H1 (cell line): Measurements from ENCODE around the gene KRT7. TPM values are rescaled to one million over a fixed set of nuclear protein-coding genes. Genes with fewer than 3 reads are reported as not detected.

Experiments used
- EP300 ChIP-seq, 2 experiments: IDR thresholded peaks; 1 replicate in 1 of 2; 2 replicates in 1 of 2; pipeline ENCODE4 v1.6.1; 2011 to 2012; ENCODE audit warnings: low read depth in 2 of 2, low read length in 2 of 2, mild to moderate bottlenecking in 2 of 2, borderline replicate concordance in 1 of 2, inconsistent platforms in 1 of 2, moderate library complexity in 1 of 2
- GTF2F1 ChIP-seq: IDR thresholded peaks from 2 replicates; pipeline ENCODE4 v1.6.1; 2012; ENCODE audit warnings: low read depth, low read length, improper control_type of control experiment, borderline replicate concordance
- KDM5A ChIP-seq: fragments of 200-600 bp; IDR thresholded peaks from 2 replicates; pipeline ENCODE4 v1.7.1; 2012; ENCODE audit warnings: mild to moderate bottlenecking, low read length, inconsistent platforms, mixed read lengths
- POU5F1 ChIP-seq: IDR thresholded peaks from 2 replicates; pipeline ENCODE4 v1.6.1; 2011; ENCODE audit warnings: low read depth, mild to moderate bottlenecking, low read length, moderate library complexity
- RAD21 ChIP-seq, 2 experiments: IDR thresholded peaks in 1 of 2; conservative IDR thresholded peaks in 1 of 2; 2 replicates each; pipeline ENCODE4 v1.6.1; 2011; ENCODE audit warnings: low read depth in 2 of 2, low read length in 2 of 2, improper control_type of control experiment in 1 of 2, inconsistent platforms in 1 of 2, mild to moderate bottlenecking in 1 of 2, moderate library complexity in 1 of 2
- SIN3A ChIP-seq, 2 experiments: IDR thresholded peaks in 1 of 2; conservative IDR thresholded peaks in 1 of 2; 2 replicates each; pipeline ENCODE4 v1.6.1; 2011 to 2012; ENCODE audit warnings: low read length in 2 of 2, improper control_type of control experiment in 1 of 2, low read depth in 1 of 2, mild to moderate bottlenecking in 1 of 2
- USF2 ChIP-seq: IDR thresholded peaks from 2 replicates; pipeline ENCODE4 v1.6.1; 2011; ENCODE audit warnings: low read length, improper control_type of control experiment
- polyA plus RNA-seq, 7 experiments: library from polyadenylated mRNA; depleted of rRNA in 3 of 7; stranded (reverse) in 5 of 7; unstranded in 2 of 7; fragments of >200 nt in 5 of 7; fragments of 200-250 nt in 2 of 7; gene quantifications; 1 replicate in 5 of 7; 2 replicates in 1 of 7; 4 replicates in 1 of 7; pipeline versions ENCODE4 v1.2.1 to v1.2.3, GENCODE V29; 2011 to 2013; ENCODE audit warnings: missing spikeins in 2 of 7, mixed read lengths in 2 of 7
- total RNA-seq: library from RNA; stranded (reverse); fragmentation: NEBNext Ultra II Directional; extraction: Animal tissue kit (Norgen Biotek cat#: 25700); gene quantifications from 2 replicates; pipeline ENCODE4 v1.2.1, GENCODE V29; 2021

KRT7 gene
- total and polyA plus RNA-seq, 2 of the 8 experiments (the other 6 are each of a cell fraction or from before 2014, with no cell fraction given) = 13.2 to 19.0 TPM

DNA sequence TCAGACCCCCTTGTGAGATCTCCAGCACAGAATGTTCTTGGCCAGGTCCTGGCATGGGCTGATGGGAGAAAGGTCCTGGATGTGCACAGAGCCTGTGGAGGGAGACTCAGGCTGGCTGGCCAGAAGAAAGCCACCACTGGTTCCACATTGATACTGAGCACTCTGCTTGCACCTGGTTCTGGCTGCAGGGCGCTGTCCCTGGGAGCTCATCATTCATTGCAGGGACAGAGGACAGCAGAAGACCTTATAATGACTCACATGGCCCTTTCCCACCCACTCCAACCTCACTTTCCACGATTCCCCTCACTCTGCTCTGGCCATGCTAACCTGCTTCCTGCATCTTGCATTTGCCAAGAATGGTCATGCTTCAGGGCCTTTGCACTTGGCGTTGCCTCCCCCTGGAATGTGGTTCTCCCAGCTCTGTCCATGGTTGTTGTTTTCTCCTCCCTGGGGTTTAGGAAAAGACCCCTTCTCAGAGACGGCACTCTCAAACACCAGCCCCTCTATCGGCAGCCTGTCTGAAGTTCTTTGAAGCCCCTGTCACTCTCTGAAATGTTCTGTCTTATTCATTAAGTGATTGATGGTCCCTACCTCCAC, 10.3 kb downstream of the KRT7 start (continued):
- TF ChIP-seq GTF2F1 = no peak
- TF ChIP-seq SIN3A (conservative IDR thresholded peaks at IDR 0.05 in 1 of 2, IDR thresholded peaks at IDR 0.05 in 1 of 2; ENCODE audit: low read depth in 1 of 2, low read length in 2 of 2) = no peak
- TF ChIP-seq KDM5A = no peak
- TF ChIP-seq POU5F1 = no peak
- no peak for TF ChIP-seq RAD21 (IDR thresholded peaks at IDR 0.05 in 1 of 2, conservative IDR thresholded peaks at IDR 0.05 in 1 of 2; ENCODE audit: low read depth in 2 of 2, low read length in 2 of 2)
- no peak for TF ChIP-seq EP300 (IDR thresholded peaks at IDR 0.05; ENCODE audit: borderline replicate concordance in 1 of 2, low read depth in 2 of 2, low read length in 2 of 2)
- no peak for TF ChIP-seq USF2
